Measurements from ENCODE around the gene MMP23B. TPM values are rescaled to one million over a fixed set of nuclear protein-coding genes. Genes with fewer than 3 reads are reported as not detected.

MMP23B gene
- total and polyA plus RNA-seq, 10 of the 15 experiments (the other 5 are each of a cell fraction or from before 2014, with no cell fraction given), result 0.25 to 0.76 (median 0.34) TPM; not detected in 4

DNA sequence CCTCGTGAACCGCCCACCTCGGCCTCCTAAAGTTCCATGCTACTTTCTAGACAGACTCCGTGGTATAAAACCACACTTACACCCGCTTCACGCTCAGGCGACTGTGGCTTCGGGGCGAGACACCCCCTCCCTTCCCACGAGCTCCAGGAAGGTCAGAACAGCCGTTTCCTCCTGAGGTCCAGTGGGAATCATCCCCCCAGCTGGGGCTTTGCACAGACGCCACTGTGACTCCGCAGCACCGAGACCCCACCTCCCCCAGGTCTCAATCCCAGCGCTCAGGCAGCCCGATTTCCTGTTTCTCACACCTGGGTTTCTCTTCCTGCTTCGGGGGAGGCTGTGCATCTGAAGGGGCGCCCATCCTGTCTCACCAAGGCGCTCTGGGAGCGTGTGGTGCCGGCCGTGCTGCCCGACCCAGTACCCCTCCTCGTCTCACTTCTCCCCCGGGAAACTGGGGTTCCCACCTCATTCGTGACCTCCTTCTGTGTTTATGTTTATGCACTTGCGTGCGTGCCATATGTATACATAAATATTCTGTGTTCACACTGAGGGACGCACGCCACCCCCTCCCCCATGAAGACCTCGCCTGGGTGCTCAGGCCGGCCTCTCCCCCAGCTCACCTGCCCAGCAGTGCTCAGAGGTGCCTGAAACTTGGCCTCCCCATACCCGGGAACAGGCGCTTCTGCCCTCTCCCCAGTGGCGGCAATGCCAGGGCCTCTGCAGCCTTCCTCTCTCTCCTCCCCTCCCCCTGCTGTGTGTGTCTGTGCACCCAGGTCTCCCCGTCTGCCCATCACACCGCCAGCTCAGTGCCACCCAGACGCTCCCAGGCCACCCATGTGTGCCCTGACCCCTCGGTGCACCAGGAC lies 46.0 kb downstream of the MMP23B start (continued):
- TF ChIP-seq, protein P1, sequence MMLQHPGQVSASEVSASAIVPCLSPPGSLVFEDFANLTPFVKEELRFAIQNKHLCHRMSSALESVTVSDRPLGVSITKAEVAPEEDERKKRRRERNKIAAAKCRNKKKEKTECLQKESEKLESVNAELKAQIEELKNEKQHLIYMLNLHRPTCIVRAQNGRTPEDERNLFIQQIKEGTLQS (IDR thresholded peaks at IDR 0.05; ENCODE audit: borderline replicate concordance, extremely low read depth, low read depth, low read length), result no peak
- TF ChIP-seq NBN (IDR thresholded peaks at IDR 0.05), result peak; percentile 92
- TF ChIP-seq, protein P2, sequence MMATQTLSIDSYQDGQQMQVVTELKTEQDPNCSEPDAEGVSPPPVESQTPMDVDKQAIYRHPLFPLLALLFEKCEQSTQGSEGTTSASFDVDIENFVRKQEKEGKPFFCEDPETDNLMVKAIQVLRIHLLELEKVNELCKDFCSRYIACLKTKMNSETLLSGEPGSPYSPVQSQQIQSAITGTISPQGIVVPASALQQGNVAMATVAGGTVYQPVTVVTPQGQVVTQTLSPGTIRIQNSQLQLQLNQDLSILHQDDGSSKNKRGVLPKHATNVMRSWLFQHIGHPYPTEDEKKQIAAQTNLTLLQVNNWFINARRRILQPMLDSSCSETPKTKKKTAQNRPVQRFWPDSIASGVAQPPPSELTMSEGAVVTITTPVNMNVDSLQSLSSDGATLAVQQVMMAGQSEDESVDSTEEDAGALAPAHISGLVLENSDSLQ (IDR thresholded peaks at IDR 0.05), result no peak
- no peak for TF ChIP-seq JUND (IDR thresholded peaks at IDR 0.05; ENCODE audit: low read depth, low read length)
- peak; percentile 52 to 70; a peak in 2 of 4 replicates for TF ChIP-seq EP300 (IDR thresholded peaks at IDR 0.05; ENCODE audit: borderline replicate concordance in 1 of 2, control insufficient read depth in 1 of 2, low read depth in 2 of 2, low read length in 2 of 2)
- no peak for TF ChIP-seq KDM1A (IDR thresholded peaks at IDR 0.05; ENCODE audit: borderline replicate concordance)
- TF ChIP-seq ETV6 (conservative IDR thresholded peaks at IDR 0.05 in 1 of 2, IDR thresholded peaks at IDR 0.05 in 1 of 2; ENCODE audit: borderline replicate concordance in 1 of 2, low read depth in 1 of 2), result peak in 1 of 2 experiments; percentile 27; a peak in 1 of 4 replicates
- TF ChIP-seq POU2F2 (IDR thresholded peaks at IDR 0.05; ENCODE audit: borderline replicate concordance, low read depth, low read length), result no peak
- TF ChIP-seq ZBTB4 (CRISPR knock-in tag; IDR thresholded peaks at IDR 0.05), result 0 out of 2 replicates have a peak, but pooled peaks have one; percentile 21
- TF ChIP-seq MYB (IDR thresholded peaks at IDR 0.05; ENCODE audit: borderline replicate concordance, low read depth, low read length), result no peak
- no peak for TF ChIP-seq IRF4 (IDR thresholded peaks at IDR 0.05; ENCODE audit: low read depth, low read length)
- TF ChIP-seq, protein P3, sequence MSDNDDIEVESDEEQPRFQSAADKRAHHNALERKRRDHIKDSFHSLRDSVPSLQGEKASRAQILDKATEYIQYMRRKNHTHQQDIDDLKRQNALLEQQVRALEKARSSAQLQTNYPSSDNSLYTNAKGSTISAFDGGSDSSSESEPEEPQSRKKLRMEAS (IDR thresholded peaks at IDR 0.05; ENCODE audit: low read depth, low read length), result peak; percentile 64
- no peak for TF ChIP-seq HDGF (IDR thresholded peaks at IDR 0.05)
- TF ChIP-seq NFYB (IDR thresholded peaks at IDR 0.05; ENCODE audit: insufficient read depth, low read depth, low read length), result no peak
- TF ChIP-seq, protein P4, sequence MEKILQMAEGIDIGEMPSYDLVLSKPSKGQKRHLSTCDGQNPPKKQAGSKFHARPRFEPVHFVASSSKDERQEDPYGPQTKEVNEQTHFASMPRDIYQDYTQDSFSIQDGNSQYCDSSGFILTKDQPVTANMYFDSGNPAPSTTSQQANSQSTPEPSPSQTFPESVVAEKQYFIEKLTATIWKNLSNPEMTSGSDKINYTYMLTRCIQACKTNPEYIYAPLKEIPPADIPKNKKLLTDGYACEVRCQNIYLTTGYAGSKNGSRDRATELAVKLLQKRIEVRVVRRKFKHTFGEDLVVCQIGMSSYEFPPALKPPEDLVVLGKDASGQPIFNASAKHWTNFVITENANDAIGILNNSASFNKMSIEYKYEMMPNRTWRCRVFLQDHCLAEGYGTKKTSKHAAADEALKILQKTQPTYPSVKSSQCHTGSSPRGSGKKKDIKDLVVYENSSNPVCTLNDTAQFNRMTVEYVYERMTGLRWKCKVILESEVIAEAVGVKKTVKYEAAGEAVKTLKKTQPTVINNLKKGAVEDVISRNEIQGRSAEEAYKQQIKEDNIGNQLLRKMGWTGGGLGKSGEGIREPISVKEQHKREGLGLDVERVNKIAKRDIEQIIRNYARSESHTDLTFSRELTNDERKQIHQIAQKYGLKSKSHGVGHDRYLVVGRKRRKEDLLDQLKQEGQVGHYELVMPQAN (conservative IDR thresholded peaks at IDR 0.05), result no peak
- peak; percentile 52; the same call in 1 of the 2 replicates for TF ChIP-seq SMARCA5 (IDR thresholded peaks at IDR 0.05)

Data from GM12878 (cell line).